Retinal pigment epithelial cell (primary cell): ENCODE results near the gene USP48.

ENCODE experiments used
- DNase-seq: peaks from one replicate; pipeline ENCODE4 v3.0.0-alpha.2; 2010; ENCODE audit warnings: low read depth
- H3K4me3 ChIP-seq: 2 replicates; pipeline ENCODE4 v1.5.1; 2011; ENCODE audit warnings: mild to moderate bottlenecking, low read length, control low read depth, moderate library complexity
- TF ChIP-seq, protein P1 (sequence below): conservative IDR thresholded peaks from 2 replicates; pipeline ENCODE4 v1.5.1; 2011; ENCODE audit warnings: low read depth, low read length, control low read depth, inconsistent platforms

USP48 gene

GRCh38 chr1:21657456-21658190 lies 125.3 kb downstream of the USP48 start:
- DNase-seq: no peak
- TF ChIP-seq, protein P1, sequence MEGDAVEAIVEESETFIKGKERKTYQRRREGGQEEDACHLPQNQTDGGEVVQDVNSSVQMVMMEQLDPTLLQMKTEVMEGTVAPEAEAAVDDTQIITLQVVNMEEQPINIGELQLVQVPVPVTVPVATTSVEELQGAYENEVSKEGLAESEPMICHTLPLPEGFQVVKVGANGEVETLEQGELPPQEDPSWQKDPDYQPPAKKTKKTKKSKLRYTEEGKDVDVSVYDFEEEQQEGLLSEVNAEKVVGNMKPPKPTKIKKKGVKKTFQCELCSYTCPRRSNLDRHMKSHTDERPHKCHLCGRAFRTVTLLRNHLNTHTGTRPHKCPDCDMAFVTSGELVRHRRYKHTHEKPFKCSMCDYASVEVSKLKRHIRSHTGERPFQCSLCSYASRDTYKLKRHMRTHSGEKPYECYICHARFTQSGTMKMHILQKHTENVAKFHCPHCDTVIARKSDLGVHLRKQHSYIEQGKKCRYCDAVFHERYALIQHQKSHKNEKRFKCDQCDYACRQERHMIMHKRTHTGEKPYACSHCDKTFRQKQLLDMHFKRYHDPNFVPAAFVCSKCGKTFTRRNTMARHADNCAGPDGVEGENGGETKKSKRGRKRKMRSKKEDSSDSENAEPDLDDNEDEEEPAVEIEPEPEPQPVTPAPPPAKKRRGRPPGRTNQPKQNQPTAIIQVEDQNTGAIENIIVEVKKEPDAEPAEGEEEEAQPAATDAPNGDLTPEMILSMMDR: peak; percentile 14
- no peak overlapping the region for H3K4me3 ChIP-seq

DNA sequence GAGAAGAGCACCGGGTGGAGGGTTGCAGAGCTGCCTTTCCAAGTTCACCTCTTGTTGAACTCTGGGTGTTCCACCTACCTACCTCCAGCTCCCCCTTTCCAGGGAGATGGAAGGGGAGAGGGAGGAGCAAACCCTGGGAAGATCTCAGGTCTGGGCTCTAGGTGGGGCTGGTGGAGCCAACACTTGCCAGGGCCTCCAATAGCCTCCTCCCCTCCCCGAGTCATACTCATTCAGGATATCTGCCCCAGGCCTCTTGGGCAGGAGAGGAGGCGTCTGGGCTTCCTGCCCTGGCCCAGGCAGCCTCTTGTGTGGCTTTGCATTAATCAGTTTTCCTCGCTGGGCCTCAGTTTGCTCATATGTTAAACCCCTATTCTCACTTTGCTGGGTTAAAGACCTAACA lies 127.2 kb downstream of the USP48 start:
- H3K4me3 ChIP-seq: no peak overlapping the region
- TF ChIP-seq, protein P1: peak; percentile 19
- DNase-seq: no peak

GRCh38 chr1:21655259-21655658 lies 127.7 kb downstream of the USP48 start:
- TF ChIP-seq, protein P1: no peak
- DNase-seq: no peak
- no peak overlapping the region for H3K4me3 ChIP-seq

DNA sequence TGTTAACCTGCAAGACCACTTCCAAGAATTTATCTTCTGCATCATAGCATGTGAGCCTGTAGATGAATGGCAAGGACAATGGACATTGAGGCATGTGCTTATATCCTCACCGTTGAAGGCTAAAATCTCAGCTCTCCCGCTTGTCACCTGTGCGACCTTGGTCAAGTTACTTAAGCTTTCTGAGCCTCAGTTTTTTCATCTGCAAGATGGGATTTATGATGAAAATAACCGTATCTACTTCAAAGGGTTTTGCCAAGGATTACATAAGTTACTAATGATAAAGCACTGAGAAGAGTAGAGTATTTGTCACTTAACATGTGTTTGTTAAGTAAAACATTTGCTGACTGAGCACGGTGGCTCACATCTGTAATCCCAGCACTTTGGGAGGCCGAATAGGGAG lies 128.7 kb downstream of the USP48 start:
- no peak overlapping the region for H3K4me3 ChIP-seq
- DNase-seq: no peak
- TF ChIP-seq, protein P1: no peak

DNA sequence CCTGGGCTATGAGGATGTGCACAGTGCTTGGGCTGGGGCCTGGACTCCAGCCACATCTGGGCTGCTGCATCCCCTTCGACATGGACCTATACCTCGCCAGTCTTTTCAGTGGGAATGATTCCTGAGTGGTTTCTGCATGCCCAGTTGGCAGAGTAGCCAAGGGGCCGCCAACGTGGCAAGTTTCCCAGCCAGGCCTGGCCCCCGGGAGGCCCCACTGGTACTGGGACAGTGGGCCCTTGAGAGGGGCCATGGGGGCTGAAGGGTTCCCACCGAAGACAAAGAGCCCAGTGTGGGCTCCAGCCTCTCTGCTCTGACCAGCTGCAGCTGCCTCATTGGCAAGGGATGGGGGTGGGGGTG lies 129.2 kb downstream of the USP48 start:
- TF ChIP-seq, protein P1: no peak

GRCh38 chr1:21652937-21653743 lies 129.8 kb downstream of the USP48 start:
- no peak for DNase-seq
- TF ChIP-seq, protein P1: no peak
- H3K4me3 ChIP-seq: no peak overlapping the region

More for the DNA sequence above, 129.2 kb downstream of the USP48 start:
- no peak for DNase-seq
- no peak overlapping the region for H3K4me3 ChIP-seq
